HepG2 (cell line): Measurements from ENCODE around the gene ZNF3. TPM values are rescaled to one million over a fixed set of nuclear protein-coding genes. Genes with fewer than 3 reads are reported as not detected.

Experiments used
- ATAC-seq: fragments of 200-7000 bp; cut with Tn5 transposase; 3 replicates; pipeline ENCODE4 v1.9.1; 2020; ENCODE audit warnings: mild to moderate bottlenecking, moderate library complexity
- BruUV-seq: library from RNA; stranded (reverse); fragments of 400-500 nt; replicated peaks from 2 replicates; lab custom pipeline; 2021; lab: Mats Ljungman, UMichigan
- CTCF ChIA-PET: fragments of 300-600 bp; formaldehyde crosslinking; extraction: SDS; loops from one replicate; lab custom pipeline; 2021; ENCODE audit warnings: low total read pairs, inconsistent platforms, low intra/inter-chr PET ratio; lab: Yijun Ruan, JAX
- POLR2A ChIA-PET: fragments of 350-600 bp; sonication (Branson Sonifier 250); formaldehyde crosslinking; loops from one replicate; lab custom pipeline; 2020; ENCODE audit warnings: antibody characterized with exemption, inconsistent platforms; lab: Yijun Ruan, JAX
- DNase-seq: peaks from one replicate; pipeline ENCODE4 v3.0.0-alpha.2; 2015; ENCODE audit warnings: low spot score
- FAIRE-seq: peaks from 3 replicates; lab custom pipeline; 2011; peaks lifted over from hg19 to GRCh38; lab: Jason Lieb, UNC
- H2AFZ ChIP-seq: one replicate; pipeline ENCODE4 v1.6.1; 2011; ENCODE audit warnings: low read length, inconsistent platforms
- H3K27ac ChIP-seq: fragments of 300-600 bp; 3 replicates; pipeline ENCODE4 v1.8.0; 2011; ENCODE audit warnings: mixed run types, mild to moderate bottlenecking, mixed read lengths, low read length, inconsistent platforms; ENCODE audit not compliant: insufficient read depth; ENCODE audit errors: extremely low read length
- H3K27me3 ChIP-seq, 2 experiments: fragments of 200-600 bp in 1 of 2; 2 replicates in 1 of 2; 3 replicates in 1 of 2; pipeline versions ENCODE4 v1.6.0 to v1.8.0; 2011; ENCODE audit warnings: low read length in 2 of 2, mild to moderate bottlenecking in 2 of 2, moderate library complexity in 2 of 2, inconsistent platforms in 1 of 2; ENCODE audit not compliant: insufficient read depth in 2 of 2, control insufficient read depth in 1 of 2
- H3K36me3 ChIP-seq, 2 experiments: fragments of 200-600 bp in 1 of 2; replicated peaks in 1 of 2; 2 replicates in 1 of 2; 3 replicates in 1 of 2; pipeline versions ENCODE4 v1.5.1 to v1.8.0; 2011; ENCODE audit warnings: low read length in 2 of 2, inconsistent platforms in 1 of 2; ENCODE audit not compliant: insufficient read depth in 2 of 2, control insufficient read depth in 1 of 2
- H3K4me1 ChIP-seq: 2 replicates; pipeline ENCODE4 v1.5.1; 2012; ENCODE audit warnings: low read length, inconsistent platforms; ENCODE audit not compliant: insufficient read depth
- H3K4me2 ChIP-seq: 2 replicates; pipeline ENCODE4 v1.6.0; 2011; ENCODE audit warnings: low read depth, low read length, inconsistent platforms
- H3K4me3 ChIP-seq, 3 experiments: fragments of 200-600 bp in 1 of 3; sonication (generic), shearing (Covaris generic) in 1 of 3; replicated peaks in 1 of 3; 2 replicates each; pipeline ENCODE4 v1.5.1; 2011 to 2016; ENCODE audit warnings: low read length in 3 of 3, inconsistent platforms in 2 of 3, low read depth in 2 of 3, mild to moderate bottlenecking in 2 of 3, control low read depth in 1 of 3, mixed read lengths in 1 of 3; ENCODE audit not compliant: insufficient read depth in 1 of 3
- H3K79me2 ChIP-seq: one replicate; pipeline ENCODE4 v1.6.1; 2011; ENCODE audit warnings: low read length, inconsistent platforms; ENCODE audit not compliant: insufficient read depth
- H3K9ac ChIP-seq: 2 replicates; pipeline ENCODE4 v1.6.0; 2011; ENCODE audit warnings: mild to moderate bottlenecking, low read depth, low read length, inconsistent platforms; ENCODE audit not compliant: insufficient read depth
- H3K9me3 ChIP-seq: 2 replicates; pipeline ENCODE4 v1.5.1; 2012; ENCODE audit warnings: mild to moderate bottlenecking, low read length
- H4K20me1 ChIP-seq: 2 replicates; pipeline ENCODE4 v1.6.0; 2011; ENCODE audit warnings: inconsistent platforms, mild to moderate bottlenecking, low read length, moderate library complexity; ENCODE audit not compliant: insufficient read depth
- AGO2 ChIP-seq: fragments of 200-400 bp; formaldehyde crosslinking; optimal IDR thresholded peaks from 2 replicates; pipeline ENCODE3; 2017; ENCODE audit warnings: mild to moderate bottlenecking, low read depth, low read length, moderate library complexity
- DR1 ChIP-seq: sonication (generic); formaldehyde crosslinking; IDR thresholded peaks from 2 replicates; pipeline ENCODE4 v1.8.0; 2021; ENCODE audit warnings: mild to moderate bottlenecking, missing genetic modification reagents, inconsistent platforms
- MAFF ChIP-seq: IDR thresholded peaks from 2 replicates; pipeline ENCODE4 v1.6.1; 2011; ENCODE audit warnings: low read depth, low read length, improper control_type of control experiment
- MAFK ChIP-seq, 2 experiments: IDR thresholded peaks in 1 of 2; conservative IDR thresholded peaks in 1 of 2; 2 replicates each; pipeline ENCODE4 v1.6.1; 2011; ENCODE audit warnings: improper control_type of control experiment in 2 of 2, low read length in 2 of 2
- MXD3 ChIP-seq: IDR thresholded peaks from 2 replicates; pipeline ENCODE4 v1.6.1; 2016; ENCODE audit warnings: mild to moderate bottlenecking, missing biosample characterization, missing genetic modification reagents
- MYNN ChIP-seq: sonication (generic); formaldehyde crosslinking; IDR thresholded peaks from 2 replicates; pipeline ENCODE4 v1.4.0; 2020; ENCODE audit warnings: mild to moderate bottlenecking, low read depth, missing genetic modification reagents
- NFIC ChIP-seq: IDR thresholded peaks from 2 replicates; pipeline ENCODE4 v1.6.1; 2012; ENCODE audit warnings: mild to moderate bottlenecking, low read length, inconsistent platforms
- RBFOX2 ChIP-seq: fragments of 200-400 bp; formaldehyde crosslinking; IDR thresholded peaks from 2 replicates; pipeline ENCODE4 v1.6.1; 2017; ENCODE audit warnings: low read depth, mild to moderate bottlenecking, low read length
- RBM22 ChIP-seq: fragments of 200-400 bp; formaldehyde crosslinking; optimal IDR thresholded peaks from 2 replicates; pipeline ENCODE3; 2017; ENCODE audit warnings: mild to moderate bottlenecking, low read length, moderate library complexity
- ZNF317 ChIP-seq: sonication (generic); formaldehyde crosslinking; IDR thresholded peaks from 2 replicates; pipeline ENCODE4 v1.5.0; 2020; ENCODE audit warnings: mild to moderate bottlenecking, missing genetic modification reagents
- WGBS: methylation state at CpG from one replicate; pipeline ENCODE4 v1.1.6; 2017; ENCODE audit warnings: low lambda C conversion rate; 5-methylcytosine and 5-hydroxymethylcytosine counted together
- in situ Hi-C: cut with HindIII; loops from 2 replicates; pipeline ENCODE4 v1.10.0; 2017; ENCODE audit warnings: low pct_unique_long_range_greater_than_20kb; ENCODE audit not compliant: extremely low pct_ligation_motif_present
- intact Hi-C: fragments of 100-400 bp; cut with micrococcal nuclease; formaldehyde crosslinking; loops from one replicate; pipeline ENCODE4 v1.10.0; 2022; ENCODE audit not compliant: unreplicated experiment
- polyA plus RNA-seq, 8 experiments: library from polyadenylated mRNA; depleted of rRNA in 3 of 8; stranded (reverse) in 7 of 8; unstranded in 1 of 8; fragments of >200 nt; fragmentation: Illumina TruSeq in 4 of 8; extraction: Trizol in 4 of 8; gene quantifications; 2 replicates each; pipeline versions ENCODE4 v1.2.1 to v1.2.3, GENCODE V29; 2011 to 2016; ENCODE audit warnings: low read depth in 4 of 8, missing spikeins in 1 of 8, mixed read lengths in 1 of 8; ENCODE audit not compliant: insufficient read depth in 1 of 8
- total RNA-seq, 5 experiments: library from RNA; depleted of rRNA; stranded (reverse); fragments of >200 nt; fragmentation: Illumina TruSeq; extraction: Trizol; gene quantifications; 2 replicates each; pipeline ENCODE4 v1.2.3, GENCODE V29; 2016; ENCODE audit warnings: low read depth in 1 of 5

ZNF3 gene
- total and polyA plus RNA-seq, 2 of the 13 experiments (the other 11 are each of a cell fraction or from before 2014, with no cell fraction given), result 33.7 to 56.9 TPM

- ATAC-seq, result no peak
- H3K79me2 ChIP-seq, result peaks cover 46% of the 10 kb centered on the region
- CTCF ChIA-PET, result no interaction called here
- POLR2A ChIA-PET, result no interaction called here
- peaks cover 34 to 79% of the 10 kb centered on the region in 2 experiments for H3K36me3 ChIP-seq
- FAIRE-seq, result no peak
- no peak overlapping the region for H3K27ac ChIP-seq
- H2AFZ ChIP-seq, result no peak overlapping the region
- DNase-seq, result no peak
- TF ChIP-seq MAFF, result peak; percentile 86
- TF ChIP-seq ZNF317 (CRISPR knock-in tag), result no peak
- TF ChIP-seq MYNN, result no peak
- no peak for TF ChIP-seq MXD3 (CRISPR knock-in tag)
- TF ChIP-seq MAFK (conservative IDR thresholded peaks at IDR 0.05 in 1 of 2, IDR thresholded peaks at IDR 0.05 in 1 of 2; ENCODE audit: low read length in 2 of 2), result peak; percentile 83 to 91
- H3K4me3 ChIP-seq, result no peak overlapping the region
- peaks cover 33% of the 10 kb centered on the region for H4K20me1 ChIP-seq
- in situ Hi-C loops, result no loop called here
- H3K9ac ChIP-seq, result no peak overlapping the region
- WGBS, result 92% methylated on average over 7 of the region's 7 CpGs
- no peaks in the 10 kb centered on the region for H3K9me3 ChIP-seq
- BruUV-seq, result no TSS peak
- H3K4me2 ChIP-seq, result no peak overlapping the region
- no peaks in the 10 kb centered on the region for H3K27me3 ChIP-seq
- intact Hi-C loops, result loop anchor here (1.0 kb wide), 1 partner anchor 10 kb away; no protein-coding TSS in a partner anchor
- peaks cover 37% of the 10 kb centered on the region for H3K4me1 ChIP-seq
Measured at GRCh38 chr7:100074841-100075240, 6.7 kb downstream of the ZNF3 start.

- POLR2A ChIA-PET, result no interaction called here
- no peak overlapping the region for H2AFZ ChIP-seq
- TF ChIP-seq DR1 (CRISPR knock-in tag), result no peak
- TF ChIP-seq RBFOX2, result 0 out of 2 replicates have a peak, but pooled peaks have one; percentile 46
- peak; percentile 51 for TF ChIP-seq AGO2
- no peak for TF ChIP-seq NFIC
- peak; percentile 19 for TF ChIP-seq RBM22
- TF ChIP-seq, all 625 proteins: peak for 3
- Histone ChIP-seq H4K20me1 (peaks cover 13% of the 10 kb centered on the region), H3K9ac (no peak overlapping the region), H3K4me2 (no peak overlapping the region), H3K9me3 (no peaks in the 10 kb centered on the region), H3K27me3 (no peaks in the 10 kb centered on the region), H3K36me3 (peaks cover 36 to 80% of the 10 kb centered on the region in 2 experiments), H3K4me3 (no peak overlapping the region), H3K79me2 (peaks cover 25% of the 10 kb centered on the region), H3K27ac (no peak overlapping the region), H3K4me1 (peaks cover 14% of the 10 kb centered on the region)
- intact Hi-C loops (no loop called here), in situ Hi-C loops (no loop called here)
- CTCF ChIA-PET, result no interaction called here
- DNase-seq (no peak), FAIRE-seq (no peak), ATAC-seq (no peak)
- no TSS peak for BruUV-seq
- 94% methylated on average over 10 of the region's 10 CpGs for WGBS
Measured at GRCh38 chr7:100072462-100072861, 9.1 kb downstream of the ZNF3 start.
